Stimulated activated CD4-positive, alpha-beta T cell treated with anti-CD3 and anti-CD28 coated beads, TNF-alpha, amount 100 ng/mL, for 1 hour (primary cell): ENCODE data around the gene SGMS1.

Source experiments
- DNase-seq, 3 donors: peaks; one replicate each; pipeline ENCODE4 v3.0.0-alpha.2; 2020; ENCODE audit warnings: low read depth in 3 of 3, low spot score in 1 of 3

The SGMS1 gene

GRCh38 chr10:50316695-50317648 is 306.8 kb downstream of the SGMS1 start:
- no peak for DNase-seq

GRCh38 chr10:50316174-50316573 is 307.6 kb downstream of the SGMS1 start:
- no peak for DNase-seq

- no peak for DNase-seq
Observed at GRCh38 chr10:50315424-50315823, 308.3 kb downstream of the SGMS1 start.

GRCh38 chr10:50314169-50315071 is 309.3 kb downstream of the SGMS1 start:
- no peak for DNase-seq

GRCh38 chr10:50312464-50313437 is 311.0 kb downstream of the SGMS1 start:
- no peak for DNase-seq

GRCh38 chr10:50310560-50311174 is 313.1 kb downstream of the SGMS1 start:
- DNase-seq, result peak in 1 of 3 donors; percentile 5

GRCh38 chr10:50309342-50309741 is 314.4 kb downstream of the SGMS1 start:
- no peak for DNase-seq

GRCh38 chr10:50304660-50305059 is 319.1 kb downstream of the SGMS1 start:
- no peak for DNase-seq

- no peak for DNase-seq
Observed at GRCh38 chr10:50299948-50300669, 323.6 kb downstream of the SGMS1 start.

- no peak for DNase-seq
Observed at GRCh38 chr10:50295367-50295766, 328.4 kb downstream of the SGMS1 start.

GRCh38 chr10:50294582-50294981 is 329.2 kb downstream of the SGMS1 start:
- DNase-seq, result no peak

- no peak for DNase-seq
Observed at GRCh38 chr10:50293513-50294313, 330.0 kb downstream of the SGMS1 start.

- no peak for DNase-seq
Observed at GRCh38 chr10:50291261-50291850, 332.4 kb downstream of the SGMS1 start.

- DNase-seq, result no peak
Observed at GRCh38 chr10:50289196-50289595, 334.6 kb downstream of the SGMS1 start.

GRCh38 chr10:50286996-50287803 is 336.6 kb downstream of the SGMS1 start:
- DNase-seq, result no peak

- DNase-seq, result no peak
Observed at GRCh38 chr10:50286517-50286916, 337.2 kb downstream of the SGMS1 start.

- DNase-seq, result no peak
Observed at GRCh38 chr10:50281967-50282522, 341.7 kb downstream of the SGMS1 start.
